ENCODE results near the gene EIF3B.

The EIF3B gene

DNA sequence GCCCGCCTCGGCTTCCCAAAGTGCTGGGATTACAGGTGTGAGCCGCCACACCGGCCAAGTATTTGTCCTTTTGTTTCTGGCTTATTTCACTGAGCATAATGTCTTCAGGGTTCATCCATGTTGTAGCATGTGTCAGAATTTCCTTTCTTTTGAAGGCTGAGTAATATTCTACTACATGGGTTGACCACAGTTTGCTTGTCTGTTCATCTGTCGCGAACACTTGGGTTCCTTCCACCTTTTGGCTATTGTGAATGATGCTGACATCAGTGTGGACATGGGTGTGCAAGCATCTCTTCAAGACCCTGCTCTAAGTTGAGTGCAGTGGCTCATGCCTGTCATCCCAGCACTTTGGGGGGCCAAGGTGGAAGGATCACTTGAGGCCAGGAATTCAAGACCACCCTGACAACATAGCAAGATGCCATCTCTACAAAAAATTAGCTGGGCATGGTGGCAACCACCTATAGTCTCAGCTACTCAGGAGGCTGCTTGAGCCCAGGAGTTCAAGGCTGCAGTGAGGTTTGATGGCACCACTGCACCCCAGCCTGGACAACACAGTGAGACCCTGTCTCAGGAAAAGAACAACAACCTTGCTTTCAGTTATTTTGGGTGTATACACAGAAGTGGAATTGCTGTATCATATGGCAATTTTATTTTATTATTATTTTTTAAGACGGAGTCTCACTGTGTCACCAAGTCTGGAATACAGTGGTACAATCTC, 65.7 kb downstream of the EIF3B start:
- FAIRE-seq, result no peak
- no peak for DNase-seq (ENCODE audit: extremely low spot score, insufficient read length, low read depth)

DNA sequence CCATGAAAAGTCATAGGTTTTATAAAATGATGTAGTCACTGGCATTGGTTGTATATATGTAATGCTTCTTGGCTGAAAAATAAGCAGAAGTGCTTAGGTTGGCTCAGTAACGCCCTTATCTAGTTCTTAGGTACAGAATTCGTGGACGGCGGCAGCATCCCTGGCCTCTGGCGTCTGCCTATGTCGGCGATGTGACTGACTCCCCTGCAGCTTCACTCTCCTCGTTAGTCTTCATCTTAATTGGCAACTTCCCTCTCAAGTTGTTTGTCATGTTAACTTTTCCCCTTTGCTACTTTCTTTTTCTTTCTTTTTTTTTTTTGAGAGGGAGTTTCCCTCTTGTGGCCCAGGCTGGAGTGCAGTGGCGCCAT, 67.3 kb downstream of the EIF3B start:
- DNase-seq (ENCODE audit: extremely low spot score, insufficient read length, low read depth), result no peak
- no peak for FAIRE-seq

DNA sequence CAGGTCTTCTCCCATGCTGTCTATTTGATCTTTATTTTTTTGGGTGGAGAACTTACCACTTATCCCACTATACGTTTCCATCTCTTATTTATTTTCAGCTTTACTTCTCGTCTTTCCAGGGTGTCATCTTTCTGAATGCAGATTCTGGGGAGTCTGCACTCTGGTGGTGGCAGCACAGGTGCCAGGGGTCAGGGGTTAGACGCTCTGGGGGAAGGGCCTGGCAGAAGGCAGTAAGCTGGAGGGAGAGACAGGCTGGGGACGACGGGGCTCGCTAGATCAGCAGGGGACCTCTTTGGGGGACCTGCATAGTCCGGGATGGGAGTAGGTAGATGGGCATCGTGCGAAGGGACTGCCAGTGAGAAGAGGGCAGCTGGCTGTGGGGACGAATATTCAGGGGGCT, 71.1 kb downstream of the EIF3B start:
- DNase-seq (ENCODE audit: extremely low spot score, insufficient read length, low read depth) (no peak), FAIRE-seq (no peak)

All from GM18507 (cell line).